Activated CD8-positive, alpha-beta memory T cell treated with anti-CD3 and anti-CD28 coated beads, Interleukin-2, amount 50 U/mL, for 24 hours (primary cell): ENCODE measurements around the gene RNF31.

ENCODE experiments used
- DNase-seq: peaks from one replicate; pipeline ENCODE4 v3.0.0-alpha.2; 2020; ENCODE audit errors: extremely low read depth

The RNF31 gene

GRCh38 chr14:24182110-24182882 lies 35.0 kb downstream of the RNF31 start:
- DNase-seq, result no peak

GRCh38 chr14:24183014-24183481 lies 35.8 kb downstream of the RNF31 start:
- DNase-seq, result no peak

GRCh38 chr14:24184104-24184970 lies 37.0 kb downstream of the RNF31 start:
- no peak for DNase-seq

GRCh38 chr14:24185026-24185425 lies 37.7 kb downstream of the RNF31 start:
- DNase-seq, result no peak

GRCh38 chr14:24185741-24186140 lies 38.4 kb downstream of the RNF31 start:
- DNase-seq, result no peak

GRCh38 chr14:24186831-24187538 lies 39.7 kb downstream of the RNF31 start:
- no peak for DNase-seq

- DNase-seq, result no peak
Observed at GRCh38 chr14:24187539-24187915, 40.2 kb downstream of the RNF31 start.

GRCh38 chr14:24188251-24189058 lies 41.2 kb downstream of the RNF31 start, which contains the start of gene IPO4:
TSS of gene IPO4 (minus strand) at chr14:24188816. CDS start at chr14:24188787, 29 bp downstream.
- peak; percentile 91 for DNase-seq

- no peak for DNase-seq
Observed at GRCh38 chr14:24189059-24189375, 41.7 kb downstream of the RNF31 start.

- no peak for DNase-seq
Observed at GRCh38 chr14:24189460-24189859, 42.2 kb downstream of the RNF31 start.

GRCh38 chr14:24190416-24190815 lies 43.1 kb downstream of the RNF31 start:
- no peak for DNase-seq

- no peak for DNase-seq
Observed at GRCh38 chr14:24192933-24193332, 45.6 kb downstream of the RNF31 start.

GRCh38 chr14:24194186-24194872 lies 47.0 kb downstream of the RNF31 start:
- no peak for DNase-seq

- DNase-seq, result no peak
Observed at GRCh38 chr14:24194873-24195185, 47.5 kb downstream of the RNF31 start.

GRCh38 chr14:24195186-24196070 lies 48.1 kb downstream of the RNF31 start, which contains the start of gene TM9SF1:
TSS of gene TM9SF1 (minus strand) at chr14:24195441. CDS start at chr14:24195019, 422 bp downstream.
- DNase-seq, result peak; percentile 68

- DNase-seq, result no peak
Observed at GRCh38 chr14:24196071-24197055, 49.1 kb downstream of the RNF31 start.

GRCh38 chr14:24197056-24197450 lies 49.8 kb downstream of the RNF31 start:
- DNase-seq, result no peak

GRCh38 chr14:24198814-24199524 lies 51.7 kb downstream of the RNF31 start:
- DNase-seq, result no peak
